DMS53 treated with DMSO at 0.1 percent for 48 hours (cell line): Measurements from ENCODE around the gene FASLG.

Experiments
- DNase-seq: peaks from one replicate; lab custom pipeline; 2025; ENCODE audit not compliant: unreplicated experiment; lab: John Stamatoyannopoulos, UW

Gene FASLG

DNA sequence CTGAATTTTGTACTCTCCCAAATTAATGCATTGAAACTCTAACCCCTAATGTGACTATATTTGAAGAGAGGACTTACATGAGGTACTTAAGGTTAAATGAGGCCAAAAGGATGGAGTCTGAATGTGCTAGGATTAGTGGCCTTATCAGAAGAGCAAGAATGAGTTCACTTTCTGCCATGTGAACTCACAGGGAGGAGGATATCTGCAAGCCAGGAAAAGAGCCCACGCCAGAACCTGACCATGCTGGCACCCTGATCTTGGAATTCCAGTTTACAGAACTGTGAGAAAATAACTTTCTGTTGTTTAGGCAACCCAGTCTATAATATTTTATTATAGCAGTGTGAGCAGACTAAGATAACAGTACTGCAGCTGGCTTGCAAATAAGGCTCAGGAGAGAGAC is 12.2 kb upstream of the FASLG start:
- no peak for DNase-seq

DNA sequence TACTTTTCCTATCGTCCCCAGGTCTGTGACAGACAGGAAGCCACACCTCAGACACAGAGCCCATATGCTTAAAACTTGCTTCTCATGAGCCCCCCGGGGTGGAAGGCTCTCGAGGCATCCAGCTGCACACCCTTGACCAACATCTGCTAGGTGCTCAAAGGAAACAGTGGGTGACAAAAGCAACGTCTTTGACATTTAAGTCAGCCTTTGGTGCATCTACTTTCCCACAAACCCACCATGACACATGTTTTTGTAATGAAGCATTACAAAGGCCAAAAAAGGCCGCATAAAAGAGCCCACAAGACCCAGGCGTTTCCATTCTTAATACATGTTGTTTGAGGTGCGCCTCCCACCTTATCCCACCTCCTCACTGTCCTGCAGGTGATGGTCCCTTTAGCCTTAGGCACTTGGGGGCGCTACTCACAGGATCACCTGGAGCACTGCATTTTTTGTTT is 11.8 kb upstream of the FASLG start:
- DNase-seq: no peak

DNA sequence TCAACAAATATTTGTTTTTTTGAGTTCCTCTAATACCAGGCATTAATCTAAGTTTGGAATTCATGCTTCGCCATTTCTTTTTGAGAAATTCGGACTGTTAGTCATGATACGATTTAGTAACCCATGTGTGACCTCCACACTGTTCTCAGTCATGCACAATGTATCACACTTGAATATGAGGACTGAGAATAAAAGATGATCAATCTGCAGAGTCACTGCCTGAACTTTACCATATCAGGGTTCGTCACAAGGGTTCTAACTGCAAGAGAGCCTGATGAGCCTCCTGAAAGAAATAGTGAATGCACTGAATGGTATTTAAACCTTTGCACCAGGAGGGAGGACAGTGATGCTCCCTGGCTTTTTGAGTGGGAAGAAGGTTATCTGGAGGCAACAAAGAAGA is 10.9 kb upstream of the FASLG start:
- no peak for DNase-seq

DNA sequence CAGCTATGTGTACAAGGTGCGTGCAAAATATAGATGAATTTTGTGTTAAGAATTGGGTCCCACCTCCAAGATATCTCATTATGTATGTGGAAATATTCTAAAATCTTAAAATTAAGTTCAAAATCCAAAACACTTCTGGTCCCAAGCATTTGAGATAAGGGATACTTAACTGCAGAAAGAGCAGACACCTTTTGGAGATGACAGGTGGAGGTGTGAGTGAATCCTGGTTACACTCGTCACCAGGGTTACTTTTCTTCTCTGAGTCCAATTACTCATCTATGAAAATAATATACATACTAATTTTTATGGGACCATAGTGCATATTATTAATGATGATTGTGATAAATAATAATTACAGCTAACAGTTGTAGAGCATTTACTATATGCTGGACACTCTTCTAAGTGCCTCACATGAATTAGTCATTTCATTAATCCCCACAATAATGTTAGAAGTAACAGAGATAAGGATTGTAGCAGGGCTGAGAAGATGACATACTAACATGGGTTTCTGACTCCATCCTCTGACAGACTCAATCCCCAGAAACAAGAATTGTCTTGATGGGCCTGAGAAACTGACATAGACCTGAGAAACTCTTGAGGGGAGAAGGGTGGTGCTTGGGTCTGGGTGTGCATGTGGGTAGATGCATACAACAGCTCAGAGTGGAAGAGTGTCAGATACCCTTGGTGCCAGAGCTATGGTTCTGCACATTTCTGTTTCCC is 8.3 kb upstream of the FASLG start:
- DNase-seq: no peak

DNA sequence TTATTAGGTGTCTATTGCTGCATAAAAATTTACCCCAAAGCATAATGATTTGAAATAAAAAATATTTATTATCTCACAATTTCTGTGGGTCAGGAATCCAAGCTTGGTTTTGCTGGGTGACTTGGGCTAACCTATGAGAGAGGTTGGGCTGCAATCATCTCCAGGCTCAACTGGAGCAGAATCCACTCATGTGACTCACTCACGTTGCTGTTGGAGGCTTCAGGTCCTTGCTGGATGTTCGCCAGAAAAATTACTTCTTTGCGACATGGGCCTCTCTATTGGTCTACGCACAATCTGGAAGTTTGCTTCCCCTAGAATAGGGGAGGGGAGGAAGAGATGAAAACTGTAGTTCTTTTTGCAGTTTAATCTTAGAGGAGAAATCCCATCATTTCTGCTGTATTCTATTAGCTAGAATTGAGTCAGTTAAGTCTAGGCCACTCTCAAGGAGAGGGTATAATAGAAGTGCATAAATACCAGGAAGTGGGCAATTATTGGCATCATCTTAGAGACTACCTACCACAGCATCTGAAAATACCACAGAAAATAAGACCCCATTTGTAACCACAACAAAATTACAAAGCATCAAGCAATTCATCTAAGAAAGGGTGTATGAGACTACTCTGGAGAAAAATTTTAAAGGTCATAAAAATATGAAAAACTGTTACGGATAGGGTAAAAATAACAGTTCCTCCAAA is 5.7 kb upstream of the FASLG start:
- no peak for DNase-seq

DNA sequence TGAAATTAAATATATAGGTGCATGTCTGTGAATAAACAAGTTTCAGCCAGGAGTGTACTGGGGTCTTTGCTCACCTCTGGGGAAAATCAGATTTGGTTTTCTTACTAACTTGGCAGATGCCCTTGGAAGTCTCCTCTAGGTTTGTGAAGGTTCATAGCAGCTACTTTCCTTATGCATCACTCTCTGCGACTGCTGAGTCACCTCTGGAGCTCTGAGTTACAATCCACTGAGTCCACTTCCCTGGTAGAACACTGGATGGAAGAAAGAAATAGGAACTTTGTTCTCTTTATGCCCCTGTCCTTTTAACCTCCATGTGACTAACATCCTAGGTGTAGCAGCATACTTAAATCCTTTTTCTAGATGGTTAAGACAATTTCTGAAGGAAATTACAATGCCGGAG is 4.4 kb upstream of the FASLG start:
- no peak for DNase-seq

DNA sequence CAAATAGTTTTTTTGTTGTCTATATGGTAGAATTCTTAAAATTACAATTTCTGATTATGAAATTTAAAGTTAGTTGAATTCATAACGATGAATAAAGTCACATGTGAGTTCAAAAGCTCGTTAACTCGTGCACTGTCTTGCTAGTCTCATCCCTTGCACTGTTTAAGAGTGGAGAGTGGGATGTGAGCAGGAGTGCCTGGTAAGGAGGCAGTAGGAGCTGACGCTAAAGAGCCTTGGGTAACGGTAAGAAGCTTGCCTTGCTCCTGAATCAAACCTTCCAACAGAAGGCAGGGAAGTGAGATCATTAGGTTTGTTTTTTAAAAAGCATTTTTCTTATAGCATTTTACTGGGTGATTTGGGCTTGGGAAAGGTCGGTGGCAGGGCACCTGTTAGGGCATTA is 2.3 kb upstream of the FASLG start:
- DNase-seq: no peak

DNA sequence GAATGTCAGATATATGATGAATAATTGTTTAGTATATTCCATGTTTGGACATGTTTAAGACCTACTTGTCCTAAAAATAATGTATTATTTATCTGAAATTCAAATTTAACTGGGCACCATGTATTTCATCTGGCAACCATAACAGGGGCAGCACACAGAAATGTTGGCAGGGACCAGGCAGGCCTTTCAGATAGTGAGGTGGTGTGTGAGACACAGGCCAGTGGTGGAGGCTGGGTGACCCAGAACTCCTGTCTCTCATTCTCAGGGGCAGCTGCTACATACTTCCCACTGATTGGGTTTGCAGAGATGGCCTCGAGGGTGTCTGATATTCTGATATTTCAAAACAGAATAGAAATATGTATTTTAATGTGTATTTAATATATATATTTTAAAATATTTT is 1.3 kb upstream of the FASLG start:
- DNase-seq: no peak

DNA sequence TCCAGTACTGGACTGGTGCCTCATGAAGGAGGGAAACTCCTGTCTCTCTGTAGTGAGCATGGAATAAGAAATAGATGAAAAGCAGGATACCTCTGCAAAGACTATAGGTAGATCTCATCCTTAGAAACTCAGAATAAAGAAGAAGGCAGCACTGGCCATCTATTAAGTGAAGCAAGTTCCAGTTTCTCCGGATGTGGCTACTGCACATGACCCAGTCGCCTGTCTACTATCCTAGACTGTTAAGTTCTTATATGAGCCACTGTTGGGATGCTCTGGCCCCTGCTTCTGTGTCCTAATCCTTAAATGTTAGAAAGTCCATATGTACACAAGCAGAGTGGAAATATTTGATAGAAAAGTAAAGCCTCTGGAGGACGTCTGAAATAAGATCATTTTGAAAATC is 2.2 kb downstream of the FASLG start:
- no peak for DNase-seq

DNA sequence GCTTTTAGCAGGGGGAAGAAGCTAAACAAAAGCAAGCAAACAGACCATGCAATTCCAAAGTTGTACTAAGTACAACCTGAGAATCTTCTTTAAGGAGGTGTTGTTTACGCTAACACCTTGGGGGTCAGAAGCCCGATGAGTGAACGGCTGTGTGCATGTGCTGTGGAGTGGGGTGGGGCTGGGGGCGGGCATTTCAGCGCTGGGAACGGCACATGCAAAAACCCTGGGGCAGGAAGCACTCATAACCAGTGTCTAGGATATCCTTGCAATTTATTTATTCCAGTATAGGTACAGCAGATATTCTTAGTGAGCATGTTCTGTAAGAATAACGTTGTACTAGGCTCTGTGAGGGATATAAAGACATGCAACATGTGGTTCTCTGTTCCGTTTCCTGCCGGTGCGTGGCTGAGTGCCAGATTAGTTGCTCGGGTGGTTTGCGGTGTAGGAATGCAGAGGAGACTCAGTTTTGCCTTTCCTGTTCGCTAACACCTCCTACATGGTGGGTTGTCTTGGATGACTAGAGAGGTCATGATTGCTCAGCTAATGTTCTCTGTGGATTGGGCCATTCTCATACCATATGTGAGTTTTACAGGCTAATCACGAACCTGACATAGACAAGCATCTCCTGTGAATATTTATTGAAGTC is 3.7 kb downstream of the FASLG start:
- DNase-seq: no peak

DNA sequence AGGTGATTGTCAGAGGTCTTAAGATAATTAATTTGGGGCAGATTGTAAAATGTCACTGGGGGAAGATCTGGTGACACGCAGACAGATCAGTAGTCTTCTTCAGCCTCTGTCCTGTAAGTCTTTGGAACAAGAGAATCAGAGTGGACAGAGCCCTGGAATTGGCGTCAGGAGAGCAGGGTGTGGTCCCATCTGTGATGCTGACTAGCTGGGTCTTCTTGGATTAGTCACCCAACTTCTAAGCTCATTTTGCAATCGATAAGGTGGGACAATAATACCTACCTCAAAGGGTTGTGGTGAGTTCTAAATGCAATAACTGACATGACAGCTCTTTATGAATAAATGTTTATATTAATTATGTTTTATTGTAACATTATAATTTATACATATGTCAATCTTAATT is 4.8 kb downstream of the FASLG start:
- no peak for DNase-seq

DNA sequence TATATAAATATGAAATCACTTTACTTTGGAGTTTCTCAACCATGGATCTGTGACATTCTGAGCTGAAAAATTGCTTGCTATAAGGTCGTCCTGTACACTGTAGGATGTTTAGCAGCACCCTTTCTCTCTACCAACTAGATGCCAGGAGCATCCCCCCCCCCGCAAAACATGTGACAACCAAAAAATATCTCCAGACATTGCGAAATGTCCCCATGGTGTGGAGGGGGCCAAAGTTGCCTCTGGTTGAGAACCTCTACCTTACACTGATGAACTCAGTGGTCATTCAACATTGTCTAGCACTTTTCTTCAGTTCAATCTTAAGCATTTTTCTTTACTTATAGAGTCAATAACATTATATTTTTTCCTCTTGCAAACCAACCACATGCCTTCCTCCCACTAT is 9.2 kb downstream of the FASLG start:
- DNase-seq: no peak

DNA sequence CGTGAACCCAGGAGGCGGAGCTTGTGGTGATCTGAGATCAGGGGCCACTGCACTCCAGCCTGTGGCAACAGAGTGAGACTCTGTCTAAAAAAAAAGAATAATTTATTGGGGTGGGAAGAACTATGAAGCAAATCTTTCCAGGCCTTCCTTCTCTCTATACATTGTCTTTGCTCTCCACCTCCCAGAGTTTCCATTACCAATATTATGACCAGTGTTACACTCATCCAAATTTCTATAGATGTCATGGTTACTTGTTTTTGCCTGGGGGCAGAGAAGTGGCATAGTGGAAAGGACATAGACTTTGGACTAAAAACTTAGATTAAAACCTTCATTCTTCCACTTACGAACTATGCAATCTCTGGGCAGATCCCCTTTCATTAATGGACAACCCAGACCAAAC is 10.1 kb downstream of the FASLG start:
- no peak for DNase-seq

DNA sequence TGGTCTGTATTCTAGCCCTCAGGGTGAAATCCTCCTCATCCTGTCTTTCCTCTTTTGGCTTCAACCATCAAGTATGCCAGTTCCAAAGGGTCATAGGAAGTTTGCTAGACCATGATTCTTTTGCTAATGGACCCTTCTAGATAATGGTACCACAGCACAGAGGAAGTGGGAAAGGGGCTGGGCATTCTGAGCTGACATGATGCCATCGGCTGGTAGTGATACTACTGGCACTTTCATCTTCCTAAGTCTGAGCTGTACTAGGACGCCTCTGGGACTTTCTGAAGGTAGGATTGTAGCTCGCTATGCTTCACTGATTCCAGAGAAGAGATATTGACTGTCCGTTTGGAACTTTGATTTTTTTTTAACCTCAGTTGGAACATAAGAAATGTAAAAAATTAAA is 11.4 kb downstream of the FASLG start:
- no peak for DNase-seq

DNA sequence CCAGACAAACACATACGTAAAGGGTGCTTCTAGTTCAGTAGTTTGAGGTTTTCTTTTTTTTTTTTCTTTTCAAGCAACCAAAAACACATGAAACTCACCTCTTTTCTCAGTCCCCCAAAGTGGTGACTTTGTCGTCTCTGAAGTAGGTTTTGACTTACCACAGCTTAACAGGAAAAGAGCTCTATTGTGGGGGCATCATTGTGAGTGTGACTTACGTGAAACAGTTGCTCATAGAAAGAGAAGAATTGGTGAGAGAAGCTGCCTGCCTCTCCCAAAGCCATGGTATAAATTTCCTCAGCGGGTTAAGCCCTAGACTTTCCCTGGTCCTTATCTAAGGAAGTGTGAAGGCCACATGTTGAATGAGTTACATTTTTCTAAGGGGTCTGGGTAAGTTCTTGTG is 11.9 kb downstream of the FASLG start:
- DNase-seq: no peak

DNA sequence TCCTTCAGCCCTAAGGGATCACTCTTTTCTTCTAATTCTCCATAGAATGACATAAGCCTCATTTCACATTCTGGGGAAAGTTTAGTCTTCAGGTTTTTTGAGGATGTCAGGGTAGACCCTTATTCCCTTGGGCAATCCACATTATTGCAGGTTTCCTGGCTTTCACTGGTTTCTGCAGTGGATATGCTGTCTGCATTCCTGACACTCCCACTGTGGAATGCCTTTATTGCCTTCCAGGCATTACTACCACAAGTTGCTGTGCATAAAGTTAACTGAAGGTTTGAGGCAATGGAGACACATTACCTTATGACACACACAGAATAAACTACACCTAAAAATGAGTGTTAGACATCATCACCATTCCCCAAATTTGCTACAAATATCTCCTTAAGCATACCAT is 12.7 kb downstream of the FASLG start:
- DNase-seq: no peak

DNA sequence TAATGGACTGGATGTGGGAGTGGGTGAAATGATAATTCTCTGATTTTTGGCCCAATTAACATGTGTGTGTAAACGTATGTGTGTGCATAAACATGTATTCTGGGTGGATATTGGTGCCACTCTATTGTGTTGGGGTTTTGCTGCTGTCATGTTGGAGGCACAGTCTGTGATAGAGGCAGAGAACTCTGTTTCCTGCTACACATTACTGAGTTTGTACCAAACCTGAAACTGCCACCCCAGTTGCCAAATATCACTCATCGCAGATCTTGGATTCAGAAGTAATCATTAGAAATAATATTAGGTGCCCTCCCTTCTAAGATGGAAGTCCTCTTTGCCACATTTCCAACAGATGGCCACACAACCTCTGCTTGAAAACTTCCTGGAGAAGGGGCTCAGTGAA is 13.8 kb downstream of the FASLG start:
- DNase-seq: no peak

DNA sequence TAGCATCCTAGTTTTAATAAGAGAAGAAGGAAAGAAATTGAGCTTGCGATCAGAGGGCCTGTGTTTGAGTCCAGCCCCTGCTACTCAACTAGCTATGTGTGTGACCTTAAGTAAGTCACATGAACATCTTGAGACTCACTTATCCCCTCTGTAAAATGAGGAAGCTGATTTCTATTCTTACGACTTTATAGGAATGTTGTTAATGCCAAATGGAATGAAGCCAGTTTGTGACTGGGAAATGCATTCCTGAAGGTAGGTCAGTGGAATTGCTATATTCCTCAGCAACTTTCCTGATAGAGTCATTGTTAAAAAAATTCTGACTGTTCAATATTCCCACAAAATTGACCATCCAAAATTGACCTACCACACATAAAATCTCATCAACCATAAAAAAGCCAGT is 14.9 kb downstream of the FASLG start:
- no peak for DNase-seq

DNA sequence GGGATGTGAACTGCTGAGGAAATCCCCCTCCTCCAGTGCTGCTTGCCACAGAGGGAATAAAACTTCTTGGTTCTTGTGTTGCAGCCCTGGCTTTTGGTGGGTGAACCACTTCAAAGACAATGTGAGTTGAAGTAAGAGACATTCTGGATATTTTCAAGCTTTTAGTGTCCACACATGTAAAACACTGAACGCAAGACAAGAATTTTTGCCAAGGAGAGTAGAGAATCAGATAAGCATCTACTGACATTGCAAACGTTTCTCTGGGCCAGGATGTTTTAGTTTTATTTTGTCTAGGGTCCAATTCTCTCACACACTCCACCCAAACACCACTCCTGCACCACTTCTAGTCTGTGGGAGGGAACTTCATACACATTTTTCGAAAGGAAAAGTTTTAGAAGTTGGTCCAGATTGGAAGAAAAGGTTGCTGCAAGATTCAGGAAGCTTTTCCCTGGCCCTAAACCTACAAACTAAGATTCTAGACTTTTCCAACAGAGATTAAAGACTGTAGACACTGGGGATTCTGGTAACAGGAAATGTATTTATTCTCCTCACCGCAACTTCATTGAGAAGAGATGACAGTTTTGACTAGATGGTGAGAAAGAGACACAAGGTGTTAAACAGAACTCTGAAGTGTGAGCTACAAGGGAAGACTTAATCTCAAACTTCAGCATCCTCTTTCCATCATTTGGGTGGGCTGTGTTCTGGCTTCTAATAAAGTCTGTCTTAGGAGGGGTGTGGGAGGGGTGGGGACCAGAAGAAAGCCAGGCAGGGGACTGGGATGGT is 16.1 kb downstream of the FASLG start:
- DNase-seq: no peak

DNA sequence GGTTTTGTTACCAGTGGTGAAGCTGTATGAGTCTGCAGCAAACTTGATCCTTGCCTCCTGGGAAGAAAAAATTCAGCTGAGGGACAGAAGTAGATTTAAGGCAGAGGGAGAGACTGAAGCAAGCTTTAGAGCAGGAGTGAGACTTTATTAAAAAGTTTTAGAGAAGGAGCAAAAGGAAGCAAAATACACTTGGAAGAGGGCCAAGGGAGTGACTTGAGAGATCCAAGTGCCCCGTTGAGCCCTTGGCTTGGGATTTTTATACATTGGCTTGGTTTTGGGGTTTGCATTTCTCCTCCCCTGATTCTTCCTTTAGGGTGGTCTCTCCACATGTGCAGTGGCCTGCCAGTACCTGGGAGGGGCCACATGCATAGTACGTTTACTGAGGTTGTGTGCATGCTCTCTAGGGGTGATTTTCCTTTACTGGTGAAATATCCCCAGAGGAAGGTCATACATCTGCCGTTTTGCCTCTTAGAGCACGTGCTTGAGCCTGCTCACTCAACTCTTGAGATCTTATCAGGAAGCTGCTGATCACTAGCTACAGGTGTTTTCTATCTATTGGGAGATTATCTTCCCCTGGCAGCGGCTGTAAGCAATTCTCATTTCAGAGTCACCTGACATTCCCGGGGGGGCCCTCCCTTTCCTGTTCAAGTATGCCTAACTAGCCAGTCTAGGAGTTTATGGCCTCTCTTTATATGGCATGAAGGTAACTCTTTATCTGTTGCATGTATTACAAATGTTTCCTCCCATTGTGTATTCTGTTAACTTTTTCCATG is 20.3 kb downstream of the FASLG start:
- DNase-seq: peak; percentile 57

DNA sequence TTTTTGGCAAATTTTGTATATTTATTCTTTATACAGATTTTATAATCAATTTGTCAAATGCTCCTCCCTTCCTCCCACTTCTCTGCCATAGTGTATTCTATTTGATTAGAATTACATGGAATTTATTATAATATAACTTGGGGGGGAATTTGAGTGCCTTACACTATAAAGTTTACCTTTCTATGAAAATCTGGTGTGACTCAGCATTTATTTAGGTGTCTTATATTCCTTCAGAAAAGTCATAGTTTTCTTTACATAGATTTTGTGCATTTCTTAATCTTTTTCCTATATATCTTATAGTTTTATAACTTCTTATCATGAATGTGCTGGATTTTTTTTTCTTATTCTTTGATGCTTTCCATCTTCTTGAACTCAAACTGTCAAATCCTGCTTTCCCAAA is 21.3 kb downstream of the FASLG start:
- DNase-seq: peak; percentile 21
